Measurements from ENCODE around the gene EIF2D.

EIF2D gene

DNA sequence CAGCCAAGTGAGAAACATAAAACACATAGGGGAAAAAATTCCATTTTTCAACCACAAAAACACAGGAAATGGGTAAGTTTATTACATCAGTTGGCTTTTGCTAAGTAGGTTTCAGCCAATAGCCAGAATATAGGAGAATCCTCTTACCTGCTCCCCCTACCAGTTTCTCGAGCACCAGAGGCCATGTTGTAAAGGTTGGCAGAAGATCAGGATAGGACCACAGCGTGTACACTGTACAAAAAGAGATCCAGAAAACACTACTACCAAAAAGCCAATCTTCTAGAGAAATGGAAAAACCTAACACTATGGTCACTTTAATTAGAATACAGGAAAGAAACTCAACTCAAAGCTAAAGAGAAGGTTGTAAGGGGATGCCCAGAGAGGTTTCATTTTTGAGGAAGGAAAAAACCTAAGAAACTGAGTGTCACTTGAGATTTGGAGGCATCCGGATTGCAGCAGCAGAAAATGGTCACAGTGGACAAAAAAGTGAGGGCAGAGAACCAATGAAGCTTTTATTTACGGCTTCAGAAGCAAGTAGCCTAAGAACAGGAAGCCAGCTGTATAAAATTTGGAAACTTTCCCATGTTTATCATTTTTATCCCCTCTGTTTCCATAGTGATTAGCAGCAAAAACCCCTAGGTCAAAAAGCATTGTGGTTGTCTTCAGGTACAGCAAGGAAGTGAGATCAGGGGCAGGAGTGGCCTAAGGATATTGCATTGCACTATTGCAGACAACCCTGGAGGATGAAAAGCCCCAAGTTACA is 2.9 kb downstream of the EIF2D start:
- H3K4me3 ChIP-seq (ENCODE audit: low read depth, low read length): no peak overlapping the region
- TF ChIP-seq, protein P1, sequence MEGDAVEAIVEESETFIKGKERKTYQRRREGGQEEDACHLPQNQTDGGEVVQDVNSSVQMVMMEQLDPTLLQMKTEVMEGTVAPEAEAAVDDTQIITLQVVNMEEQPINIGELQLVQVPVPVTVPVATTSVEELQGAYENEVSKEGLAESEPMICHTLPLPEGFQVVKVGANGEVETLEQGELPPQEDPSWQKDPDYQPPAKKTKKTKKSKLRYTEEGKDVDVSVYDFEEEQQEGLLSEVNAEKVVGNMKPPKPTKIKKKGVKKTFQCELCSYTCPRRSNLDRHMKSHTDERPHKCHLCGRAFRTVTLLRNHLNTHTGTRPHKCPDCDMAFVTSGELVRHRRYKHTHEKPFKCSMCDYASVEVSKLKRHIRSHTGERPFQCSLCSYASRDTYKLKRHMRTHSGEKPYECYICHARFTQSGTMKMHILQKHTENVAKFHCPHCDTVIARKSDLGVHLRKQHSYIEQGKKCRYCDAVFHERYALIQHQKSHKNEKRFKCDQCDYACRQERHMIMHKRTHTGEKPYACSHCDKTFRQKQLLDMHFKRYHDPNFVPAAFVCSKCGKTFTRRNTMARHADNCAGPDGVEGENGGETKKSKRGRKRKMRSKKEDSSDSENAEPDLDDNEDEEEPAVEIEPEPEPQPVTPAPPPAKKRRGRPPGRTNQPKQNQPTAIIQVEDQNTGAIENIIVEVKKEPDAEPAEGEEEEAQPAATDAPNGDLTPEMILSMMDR (IDR thresholded peaks at IDR 0.05; ENCODE audit: low read depth, low read length, missing control alignments): no peak
- DNase-seq (ENCODE audit: low read depth): no peak
- in situ Hi-C loops (cut with HindIII; ENCODE audit: low sequenced_read_pairs): no loop called here

DNA sequence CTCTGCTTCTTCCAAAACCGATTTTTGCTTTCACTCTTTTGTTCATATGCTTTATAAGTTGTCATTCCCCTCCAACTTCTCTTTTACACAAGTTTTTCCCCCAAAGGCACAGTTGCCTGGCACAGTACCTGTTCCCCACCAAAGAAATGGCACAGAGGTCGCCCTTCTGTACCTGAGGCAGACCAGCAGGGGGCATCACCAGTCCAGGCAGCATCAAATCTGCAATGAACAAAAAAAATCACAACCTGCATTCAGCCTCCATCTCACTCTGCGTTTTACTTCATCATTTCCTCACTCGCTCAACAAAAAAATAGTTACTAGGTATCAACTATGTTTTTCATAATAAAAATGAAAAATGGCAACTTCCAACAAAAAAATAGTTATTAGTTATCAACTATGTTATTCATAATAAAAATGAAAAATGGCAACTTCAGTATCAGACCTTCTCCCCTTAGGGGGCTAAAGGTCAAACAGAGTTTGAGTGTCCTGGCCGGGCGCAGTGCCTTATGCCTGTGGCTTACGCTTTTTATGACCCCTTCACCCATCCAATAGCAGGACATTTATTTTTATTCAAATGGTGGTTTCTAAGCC is 4.1 kb downstream of the EIF2D start:
- TF ChIP-seq, protein P1 (IDR thresholded peaks at IDR 0.05; ENCODE audit: low read depth, low read length, missing control alignments): peak; percentile 72
- no peak overlapping the region for H3K4me3 ChIP-seq (ENCODE audit: low read depth, low read length)
- in situ Hi-C loops (cut with HindIII; ENCODE audit: low sequenced_read_pairs): no loop called here
- no peak for DNase-seq (ENCODE audit: low read depth)

GRCh38 chr1:206606867-206607266 is 5.4 kb downstream of the EIF2D start:
- in situ Hi-C loops (cut with HindIII; ENCODE audit: low sequenced_read_pairs): no loop called here
- DNase-seq (ENCODE audit: low read depth): peak; percentile 29
- no peak overlapping the region for H3K4me3 ChIP-seq (ENCODE audit: low read depth, low read length)
- TF ChIP-seq, protein P1 (IDR thresholded peaks at IDR 0.05; ENCODE audit: low read depth, low read length, missing control alignments): peak; percentile 73

DNA sequence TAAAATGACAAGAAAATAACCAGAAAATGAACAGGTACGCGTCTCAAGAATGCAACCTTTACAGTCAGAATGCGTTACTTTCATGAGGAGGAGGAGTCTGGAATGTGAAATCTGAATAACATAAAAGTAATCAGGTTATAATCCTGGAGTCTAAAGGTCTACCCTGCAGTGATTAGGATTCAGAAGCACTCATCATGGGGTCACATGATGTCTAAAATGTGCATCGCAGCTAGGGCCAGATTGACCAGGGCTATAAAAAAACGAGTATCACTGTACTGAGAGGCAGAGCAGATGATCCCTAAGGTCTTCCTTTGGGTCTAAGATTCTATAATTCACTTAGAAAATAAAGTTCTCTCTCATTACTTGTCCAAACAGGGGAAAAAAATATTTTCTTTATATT is 7.4 kb downstream of the EIF2D start:
- in situ Hi-C loops (cut with HindIII; ENCODE audit: low sequenced_read_pairs): no loop called here
- TF ChIP-seq, protein P1 (IDR thresholded peaks at IDR 0.05; ENCODE audit: low read depth, low read length, missing control alignments): no peak
- no peak overlapping the region for H3K4me3 ChIP-seq (ENCODE audit: low read depth, low read length)
- no peak for DNase-seq (ENCODE audit: low read depth)

DNA sequence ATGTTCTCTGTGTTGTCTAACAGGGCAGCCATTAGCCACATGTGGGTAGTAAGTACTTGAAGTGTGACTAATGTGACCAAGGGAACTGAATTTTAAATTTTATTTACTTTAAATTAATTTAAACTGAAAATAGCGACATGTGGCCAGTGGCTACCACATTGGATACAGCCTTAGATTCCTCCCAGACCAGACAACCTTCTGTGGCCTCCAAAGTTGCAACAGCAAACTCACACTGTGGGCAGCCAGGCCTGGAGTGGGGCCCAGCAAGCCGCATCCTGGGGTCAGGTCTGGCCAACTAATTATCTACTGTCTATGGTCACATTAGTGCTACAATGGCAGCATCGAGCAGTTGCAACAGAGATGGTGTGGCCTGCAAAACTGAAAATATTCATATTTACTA is 11.7 kb downstream of the EIF2D start:
- TF ChIP-seq, protein P1 (IDR thresholded peaks at IDR 0.05; ENCODE audit: low read depth, low read length, missing control alignments): no peak
- DNase-seq (ENCODE audit: low read depth): peak; percentile 48
- H3K4me3 ChIP-seq (ENCODE audit: low read depth, low read length): no peak overlapping the region
- in situ Hi-C loops (cut with HindIII; ENCODE audit: low sequenced_read_pairs): no loop called here

DNA sequence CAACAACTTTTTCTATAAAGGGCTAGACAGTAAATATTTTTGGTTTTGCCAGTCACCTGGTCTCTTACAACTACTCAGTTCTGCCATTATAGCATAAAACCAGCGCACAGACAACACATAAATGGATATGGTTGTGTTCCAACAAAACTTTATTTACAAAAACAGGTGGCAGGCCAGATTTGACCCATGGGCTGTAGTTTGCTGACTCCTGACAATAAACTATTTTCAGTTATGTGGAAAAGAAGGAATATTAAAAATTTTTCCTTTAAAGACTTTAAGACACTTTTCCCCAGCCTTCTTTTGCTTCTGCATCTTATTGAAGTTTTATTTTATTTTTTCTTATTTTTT is 16.0 kb downstream of the EIF2D start:
- DNase-seq (ENCODE audit: low read depth): no peak
- in situ Hi-C loops (cut with HindIII; ENCODE audit: low sequenced_read_pairs): no loop called here
- H3K4me3 ChIP-seq (ENCODE audit: low read depth, low read length): no peak overlapping the region
- TF ChIP-seq, protein P1 (IDR thresholded peaks at IDR 0.05; ENCODE audit: low read depth, low read length, missing control alignments): no peak

Data from astrocyte of the cerebellum (primary cell).